ENCODE data around the gene SLC23A1. TPM values are rescaled to one million over a fixed set of nuclear protein-coding genes. Genes with fewer than 3 reads are reported as not detected.

SLC23A1 gene
- total and polyA plus RNA-seq, 2 of the 13 experiments (the other 11 are each of a cell fraction or from before 2014, with no cell fraction given) = 6.0 to 6.6 TPM

DNA sequence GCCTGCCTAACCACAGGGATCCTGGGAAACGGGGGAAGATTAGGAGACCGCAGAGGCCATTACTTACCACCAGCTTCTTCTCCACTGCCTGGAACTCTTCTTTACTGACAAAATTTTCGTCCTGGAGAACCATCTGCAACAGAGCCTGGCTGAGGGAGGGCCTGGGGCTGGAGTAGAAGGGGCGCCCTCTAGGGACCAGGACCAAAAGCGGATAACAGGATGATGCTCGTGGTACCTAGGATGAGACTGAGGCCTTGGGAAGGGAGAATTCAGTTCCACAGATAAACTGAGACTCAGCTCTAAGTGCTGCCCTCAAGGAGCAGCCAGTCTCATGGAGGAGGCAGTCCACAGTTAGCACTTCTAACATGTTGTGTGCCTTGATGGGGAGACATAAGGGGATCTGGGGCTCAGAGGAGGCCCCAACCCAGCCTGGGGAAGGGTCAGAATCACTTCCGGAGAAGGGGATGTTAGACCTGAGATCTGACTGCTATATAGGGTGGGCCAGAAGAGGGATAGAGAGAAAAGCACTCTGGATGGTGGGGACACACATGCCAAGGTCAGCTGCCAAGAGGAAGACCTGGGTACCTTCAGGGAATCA, 19.6 kb upstream of the SLC23A1 start (continued):
- TF ChIP-seq, protein P1, sequence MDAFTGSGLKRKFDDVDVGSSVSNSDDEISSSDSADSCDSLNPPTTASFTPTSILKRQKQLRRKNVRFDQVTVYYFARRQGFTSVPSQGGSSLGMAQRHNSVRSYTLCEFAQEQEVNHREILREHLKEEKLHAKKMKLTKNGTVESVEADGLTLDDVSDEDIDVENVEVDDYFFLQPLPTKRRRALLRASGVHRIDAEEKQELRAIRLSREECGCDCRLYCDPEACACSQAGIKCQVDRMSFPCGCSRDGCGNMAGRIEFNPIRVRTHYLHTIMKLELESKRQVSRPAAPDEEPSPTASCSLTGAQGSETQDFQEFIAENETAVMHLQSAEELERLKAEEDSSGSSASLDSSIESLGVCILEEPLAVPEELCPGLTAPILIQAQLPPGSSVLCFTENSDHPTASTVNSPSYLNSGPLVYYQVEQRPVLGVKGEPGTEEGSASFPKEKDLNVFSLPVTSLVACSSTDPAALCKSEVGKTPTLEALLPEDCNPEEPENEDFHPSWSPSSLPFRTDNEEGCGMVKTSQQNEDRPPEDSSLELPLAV (CRISPR knock-in tag; conservative IDR thresholded peaks at IDR 0.05; ENCODE audit: low read depth) = no peak
- 0 out of 2 replicates have a peak, but pooled peaks have one; percentile 20 for TF ChIP-seq ATF3 (CRISPR knock-in tag; IDR thresholded peaks at IDR 0.05)

DNA sequence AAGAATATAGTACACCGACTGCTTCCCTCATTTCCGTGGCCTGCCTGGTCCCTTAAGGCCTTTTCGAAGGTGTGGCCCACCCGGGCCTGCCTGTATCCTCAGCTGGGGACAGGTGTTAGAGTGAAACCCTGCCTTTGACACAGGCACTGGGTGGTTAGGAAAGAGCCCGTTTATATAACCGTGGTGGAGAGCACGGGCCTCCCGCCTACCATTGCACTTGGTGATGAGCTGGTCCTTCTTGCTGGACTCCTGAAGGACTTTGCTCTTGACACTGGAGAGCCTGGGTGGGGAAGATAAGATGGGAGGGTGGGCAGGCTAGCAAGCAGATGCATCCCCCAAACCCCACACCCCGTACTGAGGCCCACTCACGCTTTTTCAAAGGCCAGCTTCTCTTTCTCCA, 18.4 kb upstream of the SLC23A1 start:
- no TSS peak for BruUV-seq (replicated peaks)
- TF ChIP-seq FOXK1 (CRISPR knock-in tag; IDR thresholded peaks at IDR 0.05; ENCODE audit: borderline replicate concordance, low read depth) (no peak), ZNF44 (CRISPR knock-in tag; IDR thresholded peaks at IDR 0.05) (no peak)
- FAIRE-seq = no peak
- POLR2A ChIA-PET = interaction anchor here (1.2 kb wide), 1 partner anchor 9 kb away, joined by 3 read pairs; no protein-coding TSS in a partner anchor
- CTCF ChIA-PET (ENCODE audit: low intra/inter-chr PET ratio, low total read pairs) = interaction anchor here (1.6 kb wide), 1 partner anchor 16 kb away, joined by 6 read pairs; no protein-coding TSS in a partner anchor
- in situ Hi-C loops (cut with HindIII; ENCODE audit: extremely low pct_ligation_motif_present, low pct_unique_long_range_greater_than_20kb) = no loop called here
- intact Hi-C loops (cut with micrococcal nuclease; ENCODE audit: unreplicated experiment) = no loop called here
- ATAC-seq = no peak
- no peak overlapping the region for H3K4me2 ChIP-seq (ENCODE audit: low read depth, low read length)
- DNase-seq (ENCODE audit: low spot score) = no peak
- no peaks in the 10 kb centered on the region for H3K9me3 ChIP-seq (ENCODE audit: low read length)
- H3K27me3 ChIP-seq (ENCODE audit: control insufficient read depth in 1 of 2, insufficient read depth in 2 of 2, low read length in 2 of 2) = no peaks in the 10 kb centered on the region
- H4K20me1 ChIP-seq (ENCODE audit: insufficient read depth, low read length) = no peaks in the 10 kb centered on the region; the same call in 1 of the 2 replicates
- H3K4me3 ChIP-seq (replicated peaks in 1 of 3; ENCODE audit: insufficient read depth in 1 of 3, low read depth in 2 of 3, low read length in 3 of 3) = no peak overlapping the region
- H3K79me2 ChIP-seq (ENCODE audit: insufficient read depth, low read length) = peaks cover 2% of the 10 kb centered on the region
- H3K27ac ChIP-seq (ENCODE audit: extremely low read length, insufficient read depth, low read length) = no peak overlapping the region
- no peak overlapping the region for H2AFZ ChIP-seq (ENCODE audit: low read length)
- 80% methylated on average over 10 of the region's 10 CpGs for WGBS (ENCODE audit: low lambda C conversion rate)
- no peaks in the 10 kb centered on the region; a peak in 2 of 5 replicates for H3K36me3 ChIP-seq (replicated peaks in 1 of 2; ENCODE audit: control insufficient read depth in 1 of 2, insufficient read depth in 2 of 2, low read length in 2 of 2)
- H3K9ac ChIP-seq (ENCODE audit: insufficient read depth, low read depth, low read length) = no peak overlapping the region
- H3K4me1 ChIP-seq (ENCODE audit: insufficient read depth, low read length) = peaks cover 34% of the 10 kb centered on the region

Measured in HepG2 (cell line).